Neural cell (in vitro differentiated cells): ENCODE results near the gene PCDHGC3. TPM values are rescaled to one million over a fixed set of nuclear protein-coding genes. Genes with fewer than 3 reads are reported as not detected.
A peak's percentile ranks its signal among the peaks of the same experiment; 100 is the strongest.

Source experiments
- H2AFZ ChIP-seq: fragments of 200-600, 300-800 bp; sonication (generic), shearing (Covaris generic); 2 replicates; pipeline ENCODE4 v1.6.0; 2014; ENCODE audit warnings: low read depth, mild to moderate bottlenecking, antibody characterized with exemption, low read length, moderate library complexity
- H3F3A ChIP-seq: fragments of 200-600 bp; shearing (Covaris generic); 2 replicates; pipeline ENCODE4 v1.6.1; 2016; ENCODE audit warnings: mild to moderate bottlenecking, moderate library complexity, mixed read lengths, antibody characterized with exemption, low read length; ENCODE audit not compliant: insufficient read depth, poor library complexity, severe bottlenecking
- H3K27ac ChIP-seq: fragments of 200-600, 300-800 bp; sonication (generic), shearing (Covaris generic); 2 replicates; pipeline ENCODE4 v1.5.1; 2014; ENCODE audit warnings: mild to moderate bottlenecking, low read length, moderate library complexity
- H3K27me3 ChIP-seq: fragments of 300-800, 200-600 bp; sonication (generic), shearing (Covaris generic); 2 replicates; pipeline ENCODE4 v1.6.0; 2014; ENCODE audit warnings: mild to moderate bottlenecking, low read depth, low read length, moderate library complexity; ENCODE audit not compliant: insufficient read depth
- H3K36me3 ChIP-seq: fragments of 300-800, 200-600 bp; sonication (generic), shearing (Covaris generic); 2 replicates; pipeline ENCODE4 v1.5.1; 2014; ENCODE audit warnings: mild to moderate bottlenecking, antibody characterized with exemption, low read length, moderate library complexity; ENCODE audit not compliant: insufficient read depth
- H3K4me2 ChIP-seq: fragments of 300-800, 200-600 bp; sonication (generic), shearing (Covaris generic); 2 replicates; pipeline ENCODE4 v1.6.0; 2014; ENCODE audit warnings: mild to moderate bottlenecking, low read length
- H3K4me3 ChIP-seq: fragments of 300-800, 200-600 bp; sonication (generic), shearing (Covaris generic); 2 replicates; pipeline ENCODE4 v1.5.1; 2014; ENCODE audit warnings: mild to moderate bottlenecking, low read length, moderate library complexity
- H3K79me2 ChIP-seq: fragments of 200-600 bp; shearing (Covaris generic); replicated peaks from 2 replicates; pipeline ENCODE4 v1.6.0; 2014; ENCODE audit warnings: mild to moderate bottlenecking, low read length, moderate library complexity; ENCODE audit not compliant: insufficient read depth
- H3K9ac ChIP-seq: fragments of 300-800, 200-600 bp; sonication (generic), shearing (Covaris generic); 2 replicates; pipeline ENCODE4 v1.6.1; 2016; ENCODE audit warnings: mild to moderate bottlenecking, low read length, mixed read lengths
- H3K9me2 ChIP-seq: fragments of 200-600 bp; shearing (Covaris generic); 2 replicates; pipeline ENCODE4 v1.6.1; 2016; ENCODE audit warnings: mild to moderate bottlenecking, low read length, mixed read lengths; ENCODE audit not compliant: insufficient read depth
- H3K9me3 ChIP-seq: fragments of 200-600, 300-800 bp; sonication (generic), shearing (Covaris generic); 2 replicates; pipeline ENCODE4 v1.6.1; 2016; ENCODE audit warnings: mild to moderate bottlenecking, mixed run types, low read length, moderate library complexity, mixed read lengths
- H4K20me1 ChIP-seq: fragments of 200-600 bp; shearing (Covaris generic); 2 replicates; pipeline ENCODE4 v1.6.1; 2016; ENCODE audit warnings: mild to moderate bottlenecking, mixed run types; ENCODE audit not compliant: insufficient read depth
- CTCF ChIP-seq: fragments of 450-650 bp; IDR thresholded peaks from 2 replicates; pipeline ENCODE4 v1.5.1; 2014; ENCODE audit warnings: antibody characterized with exemption, mild to moderate bottlenecking, moderate library complexity; ENCODE audit not compliant: poor library complexity, severe bottlenecking
- EP300 ChIP-seq: fragments of 450-650 bp; conservative IDR thresholded peaks from 2 replicates; pipeline ENCODE4 v1.6.1; 2014; ENCODE audit warnings: antibody characterized with exemption, mild to moderate bottlenecking, moderate library complexity; ENCODE audit not compliant: poor library complexity, severe bottlenecking
- EZH2 ChIP-seq: fragments of 200-600, 300-800 bp; shearing (Covaris generic), sonication (generic); IDR thresholded peaks from 2 replicates; pipeline ENCODE4 v1.6.1; 2014; ENCODE audit warnings: antibody characterized with exemption, low read length, borderline replicate concordance, mild to moderate bottlenecking; ENCODE audit not compliant: insufficient read depth, poor library complexity, severe bottlenecking
- MXI1 ChIP-seq: fragments of 450-650 bp; conservative IDR thresholded peaks from 2 replicates; pipeline ENCODE4 v1.6.1; 2014; ENCODE audit warnings: antibody characterized with exemption, mild to moderate bottlenecking; ENCODE audit not compliant: poor library complexity, severe bottlenecking
- POLR2AphosphoS5 ChIP-seq: IDR thresholded peaks from 2 replicates; pipeline ENCODE4 v1.6.1; 2012
- RAD21 ChIP-seq: fragments of 450-650 bp; conservative IDR thresholded peaks from 2 replicates; pipeline ENCODE4 v1.6.1; 2014; ENCODE audit warnings: antibody characterized with exemption, mild to moderate bottlenecking, moderate library complexity
- SMC3 ChIP-seq: fragments of 450-650 bp; conservative IDR thresholded peaks from 2 replicates; pipeline ENCODE4 v1.6.1; 2014; ENCODE audit warnings: antibody characterized with exemption, mild to moderate bottlenecking, moderate library complexity; ENCODE audit not compliant: poor library complexity
- TAF1 ChIP-seq: IDR thresholded peaks from 2 replicates; pipeline ENCODE4 v1.6.1; 2012; ENCODE audit warnings: low read depth
- polyA plus RNA-seq: library from polyadenylated mRNA; depleted of rRNA; stranded (reverse); fragments of >200 nt; gene quantifications from 2 replicates; pipeline ENCODE4 v1.2.3, GENCODE V29; 2014
- TF ChIP-seq, protein P1 (sequence below): IDR thresholded peaks from 2 replicates; pipeline ENCODE4 v1.6.1; 2012; ENCODE audit warnings: borderline replicate concordance

PCDHGC3 gene
- polyA plus RNA-seq, 1 donor from 2014 or later = 2.1 TPM

DNA sequence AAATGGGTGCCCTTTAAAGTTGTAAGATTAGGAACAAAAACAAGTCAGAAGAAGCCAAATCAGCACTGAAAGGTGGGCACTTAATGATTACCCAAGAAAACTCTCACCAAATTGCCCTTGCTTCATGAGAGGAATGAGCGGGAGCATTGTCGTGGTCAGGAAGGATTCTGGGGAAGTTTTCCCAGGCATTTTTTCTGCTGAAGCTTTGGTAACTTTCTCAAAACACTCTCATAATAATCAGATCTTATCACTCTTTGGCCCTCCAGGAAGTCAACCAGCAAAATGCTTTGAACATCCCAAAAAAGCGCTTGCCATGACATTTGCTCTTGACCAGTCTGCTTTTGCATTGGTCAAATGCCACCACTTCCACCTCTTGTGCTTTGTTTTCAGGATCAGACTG lies 10.4 kb upstream of the PCDHGC3 start:
- peaks cover 13% of the 10 kb centered on the region for H3K79me2 ChIP-seq
- H3K9me3 ChIP-seq = no peaks in the 10 kb centered on the region
- no peak overlapping the region for H3K4me2 ChIP-seq
- no peak overlapping the region for H3K4me3 ChIP-seq
- H3F3A ChIP-seq = no peaks in the 10 kb centered on the region
- H3K9ac ChIP-seq = no peak overlapping the region
- no peak overlapping the region for H2AFZ ChIP-seq
- H3K27me3 ChIP-seq = no peaks in the 10 kb centered on the region
- no peaks in the 10 kb centered on the region for H3K9me2 ChIP-seq
- H4K20me1 ChIP-seq = no peaks in the 10 kb centered on the region
- H3K27ac ChIP-seq = no peak overlapping the region
- no peaks in the 10 kb centered on the region for H3K36me3 ChIP-seq
- no peak for TF ChIP-seq MXI1

- peak overlapping the region; percentile 58 for H3K4me3 ChIP-seq
- peaks cover 29% of the 10 kb centered on the region for H3K36me3 ChIP-seq
- H3F3A ChIP-seq = no peaks in the 10 kb centered on the region
- peaks cover 14% of the 10 kb centered on the region for H3K79me2 ChIP-seq
- no peak overlapping the region for H3K9ac ChIP-seq
- no peak for TF ChIP-seq EZH2
- no peak for TF ChIP-seq CTCF
- TF ChIP-seq TAF1 = no peak
- no peak for TF ChIP-seq POLR2AphosphoS5
- no peak for TF ChIP-seq RAD21
- TF ChIP-seq, protein P1, sequence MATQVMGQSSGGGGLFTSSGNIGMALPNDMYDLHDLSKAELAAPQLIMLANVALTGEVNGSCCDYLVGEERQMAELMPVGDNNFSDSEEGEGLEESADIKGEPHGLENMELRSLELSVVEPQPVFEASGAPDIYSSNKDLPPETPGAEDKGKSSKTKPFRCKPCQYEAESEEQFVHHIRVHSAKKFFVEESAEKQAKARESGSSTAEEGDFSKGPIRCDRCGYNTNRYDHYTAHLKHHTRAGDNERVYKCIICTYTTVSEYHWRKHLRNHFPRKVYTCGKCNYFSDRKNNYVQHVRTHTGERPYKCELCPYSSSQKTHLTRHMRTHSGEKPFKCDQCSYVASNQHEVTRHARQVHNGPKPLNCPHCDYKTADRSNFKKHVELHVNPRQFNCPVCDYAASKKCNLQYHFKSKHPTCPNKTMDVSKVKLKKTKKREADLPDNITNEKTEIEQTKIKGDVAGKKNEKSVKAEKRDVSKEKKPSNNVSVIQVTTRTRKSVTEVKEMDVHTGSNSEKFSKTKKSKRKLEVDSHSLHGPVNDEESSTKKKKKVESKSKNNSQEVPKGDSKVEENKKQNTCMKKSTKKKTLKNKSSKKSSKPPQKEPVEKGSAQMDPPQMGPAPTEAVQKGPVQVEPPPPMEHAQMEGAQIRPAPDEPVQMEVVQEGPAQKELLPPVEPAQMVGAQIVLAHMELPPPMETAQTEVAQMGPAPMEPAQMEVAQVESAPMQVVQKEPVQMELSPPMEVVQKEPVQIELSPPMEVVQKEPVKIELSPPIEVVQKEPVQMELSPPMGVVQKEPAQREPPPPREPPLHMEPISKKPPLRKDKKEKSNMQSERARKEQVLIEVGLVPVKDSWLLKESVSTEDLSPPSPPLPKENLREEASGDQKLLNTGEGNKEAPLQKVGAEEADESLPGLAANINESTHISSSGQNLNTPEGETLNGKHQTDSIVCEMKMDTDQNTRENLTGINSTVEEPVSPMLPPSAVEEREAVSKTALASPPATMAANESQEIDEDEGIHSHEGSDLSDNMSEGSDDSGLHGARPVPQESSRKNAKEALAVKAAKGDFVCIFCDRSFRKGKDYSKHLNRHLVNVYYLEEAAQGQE = no peak
- TF ChIP-seq EP300 = no peak
- TF ChIP-seq MXI1 = no peak
- TF ChIP-seq SMC3 = no peak
- H3K4me2 ChIP-seq = no peak overlapping the region
- H4K20me1 ChIP-seq = no peaks in the 10 kb centered on the region
- H3K9me2 ChIP-seq = no peaks in the 10 kb centered on the region
- peaks cover 32% of the 10 kb centered on the region for H3K9me3 ChIP-seq
- no peaks in the 10 kb centered on the region for H3K27me3 ChIP-seq
- no peak overlapping the region for H2AFZ ChIP-seq
- no peak overlapping the region for H3K27ac ChIP-seq
Observed at GRCh38 chr5:141476132-141476911, 556 bp downstream of the PCDHGC3 start.
